ENCODE results near the gene PC.
A peak's percentile ranks its signal among the peaks of the same experiment; 100 is the strongest.
"Not testable (repeated sequence)": the region's sequence is repeated elsewhere in the genome, so short reads cannot be mapped to it uniquely, and the experiment has no call there.

Gene PC

GRCh38 chr11:66978717-66979116 is 20.5 kb upstream of the PC start:
- no peak for DNase-seq (ENCODE audit: low read depth in 2 of 2)

DNA sequence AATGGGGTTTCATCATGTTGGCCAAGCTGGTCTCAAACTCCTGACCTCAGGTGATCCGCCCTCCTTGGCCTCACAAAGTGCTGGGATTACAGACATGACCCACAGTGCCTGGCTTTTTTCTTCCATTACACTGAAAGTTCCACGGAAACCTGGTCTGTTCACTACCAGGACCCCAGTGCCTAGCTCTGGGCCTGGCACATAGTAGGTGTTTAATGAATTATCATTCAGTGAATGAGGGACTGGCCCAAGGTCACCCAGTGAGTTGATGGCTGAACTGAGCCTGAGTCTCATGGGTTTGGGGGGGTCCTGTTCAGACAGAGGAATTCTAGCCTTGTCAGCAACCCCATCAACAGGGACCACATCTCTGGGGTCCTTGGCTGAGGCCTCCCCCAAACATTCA is 20.0 kb upstream of the PC start:
- no peak for DNase-seq (ENCODE audit: low read depth in 2 of 2)

GRCh38 chr11:66976925-66977324 is 18.7 kb upstream of the PC start:
- DNase-seq (ENCODE audit: low read depth in 2 of 2) = no peak

DNA sequence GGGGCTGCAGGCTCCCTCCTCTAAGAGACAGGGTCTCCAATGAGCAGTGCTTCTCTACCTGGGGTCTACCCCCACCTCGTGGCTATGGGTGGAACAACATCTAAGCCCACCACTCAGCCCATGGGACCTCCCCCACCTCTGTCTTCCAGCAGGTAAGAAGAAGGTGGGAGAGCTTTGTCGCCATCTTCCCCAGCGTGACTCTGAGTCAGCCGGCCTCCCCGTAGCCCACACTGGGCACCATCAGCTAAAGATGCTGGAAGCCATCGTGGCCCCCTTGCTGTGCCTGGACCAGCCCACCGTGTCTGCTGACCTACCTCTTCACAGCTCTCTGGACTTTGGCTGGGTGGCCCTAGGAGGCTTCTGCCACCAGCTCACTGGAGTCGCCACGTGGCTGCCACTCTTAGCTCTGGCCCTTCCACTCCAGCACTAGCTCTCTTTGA is 17.9 kb upstream of the PC start:
- DNase-seq (ENCODE audit: low read depth in 2 of 2) = no peak

GRCh38 chr11:66975405-66976027 is 17.3 kb upstream of the PC start:
- DNase-seq (ENCODE audit: low read depth in 2 of 2) = no peak

GRCh38 chr11:66974724-66975404 is 16.7 kb upstream of the PC start, which contains the start of gene C11orf86:
TSS of gene C11orf86 (plus strand) at chr11:66975304. CDS start at chr11:66975363, 59 bp downstream.
- DNase-seq (ENCODE audit: low read depth in 2 of 2) = no peak

- no peak for DNase-seq (ENCODE audit: low read depth in 2 of 2)
Observed at GRCh38 chr11:66973956-66974580, 15.9 kb upstream of the PC start.

- no peak for DNase-seq (ENCODE audit: low read depth in 2 of 2)
Observed at GRCh38 chr11:66971488-66971887, 13.3 kb upstream of the PC start.

DNA sequence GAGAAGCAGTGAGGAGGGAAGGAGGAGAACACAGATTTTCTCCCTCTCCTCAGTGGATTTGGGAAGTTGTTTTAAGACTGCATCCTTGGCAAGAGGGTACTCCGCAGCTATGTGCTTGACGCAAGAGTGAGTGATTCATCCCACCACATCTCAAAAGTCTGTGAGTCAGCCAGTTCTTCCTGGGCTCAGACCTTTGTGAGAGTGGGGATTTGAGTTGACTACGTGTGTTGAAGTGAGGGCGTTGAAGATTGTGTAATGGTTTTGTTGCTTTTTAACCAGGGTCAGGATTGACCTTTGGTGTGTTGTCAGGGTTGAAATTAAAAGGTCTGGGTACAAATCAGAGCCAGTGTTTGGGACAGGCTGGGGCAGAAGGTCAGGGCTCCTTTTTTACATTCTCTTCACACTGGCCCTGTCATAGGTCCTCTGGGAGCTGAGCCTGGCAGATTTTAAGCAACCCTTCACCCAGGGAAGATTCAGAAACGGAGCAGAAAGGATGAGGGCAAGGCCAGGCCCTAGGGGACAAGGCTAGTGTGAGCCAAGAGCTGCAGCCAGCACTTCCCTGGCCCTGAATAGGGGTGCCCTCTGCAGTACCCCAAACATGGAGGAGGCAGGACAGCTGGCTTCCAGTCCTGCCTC is 12.7 kb upstream of the PC start:
- DNase-seq (ENCODE audit: low read depth in 2 of 2) = no peak

GRCh38 chr11:66970371-66970806 is 12.2 kb upstream of the PC start:
- DNase-seq (ENCODE audit: low read depth in 2 of 2) = no peak

DNA sequence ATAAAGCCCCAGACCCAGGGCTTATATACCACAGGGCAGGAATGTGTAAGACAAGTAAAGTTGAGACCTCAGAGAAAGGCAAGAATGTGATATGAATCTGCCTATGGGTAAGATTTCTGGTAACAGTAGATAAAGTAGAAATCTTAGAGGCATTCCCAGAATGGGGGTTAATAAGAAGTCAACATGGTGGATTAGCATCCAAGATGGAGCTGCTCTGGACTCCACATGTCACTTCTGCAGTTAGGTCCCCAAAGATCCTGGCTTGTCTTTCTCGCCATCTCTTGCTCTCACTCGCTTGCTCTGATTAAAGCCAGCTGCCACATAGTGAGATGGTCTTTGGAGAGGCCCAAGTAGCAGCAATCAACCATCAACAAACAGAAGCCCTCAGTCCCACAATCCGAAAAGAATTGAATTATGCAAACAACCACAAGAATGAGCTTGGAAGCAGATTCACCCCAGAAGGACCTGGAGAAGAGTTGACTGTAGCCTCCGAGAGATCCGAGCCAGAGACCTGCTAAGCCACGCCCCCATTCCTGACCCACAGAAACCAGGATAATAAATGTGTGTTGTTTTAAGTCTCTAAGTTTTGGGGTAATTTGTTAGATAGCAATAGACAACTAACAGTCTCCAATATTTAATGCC is 11.5 kb upstream of the PC start:
- DNase-seq (ENCODE audit: low read depth in 2 of 2) = no peak

GRCh38 chr11:66967670-66968425 is 9.7 kb upstream of the PC start:
- no peak for DNase-seq (ENCODE audit: low read depth in 2 of 2)

- DNase-seq (ENCODE audit: low read depth in 2 of 2) = no peak
Observed at GRCh38 chr11:66966351-66966750, 8.2 kb upstream of the PC start.

GRCh38 chr11:66964495-66964894 is 6.3 kb upstream of the PC start:
- no peak for DNase-seq (ENCODE audit: low read depth in 2 of 2)

DNA sequence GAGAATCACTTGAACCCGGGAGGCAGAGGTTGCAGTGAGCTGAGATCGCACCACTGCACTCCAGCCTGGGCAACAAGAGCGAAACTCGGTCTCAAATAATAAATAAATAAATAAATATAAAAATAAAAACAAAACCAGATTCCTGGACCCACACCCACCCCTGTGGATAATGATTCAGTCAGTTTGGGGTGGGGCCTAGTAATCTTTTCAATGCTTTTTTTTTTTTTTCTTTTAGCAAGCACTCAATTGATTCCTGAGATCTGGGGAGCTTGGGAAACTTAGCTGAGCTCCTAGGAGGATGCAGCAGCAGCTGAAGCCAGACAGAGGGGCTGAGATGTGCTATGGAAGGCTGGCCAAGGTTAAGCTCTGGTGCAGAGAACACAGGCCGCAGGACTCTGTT is 4.6 kb upstream of the PC start:
- no peak for DNase-seq (ENCODE audit: low read depth in 2 of 2)

DNA sequence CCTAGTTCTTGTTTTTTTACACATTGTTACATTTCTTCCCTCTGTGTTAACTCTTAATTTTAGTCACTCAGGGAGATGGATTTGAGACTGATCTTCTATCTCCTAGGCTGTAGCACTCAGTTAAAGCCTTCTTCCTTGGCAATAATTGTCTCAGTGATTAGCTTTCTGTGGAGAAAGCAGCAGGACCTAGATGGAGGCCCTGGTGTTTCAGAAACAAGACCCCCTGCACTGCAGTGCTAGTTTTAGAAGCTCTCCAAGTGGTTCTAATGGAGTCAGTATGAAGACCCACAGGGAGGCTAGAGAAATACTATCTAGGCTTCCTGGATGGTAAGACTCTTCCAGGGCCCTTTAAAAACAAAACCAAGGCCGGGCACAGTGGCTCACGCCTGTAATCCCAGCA is 4.1 kb upstream of the PC start:
- no peak for DNase-seq (ENCODE audit: low read depth in 2 of 2)

DNA sequence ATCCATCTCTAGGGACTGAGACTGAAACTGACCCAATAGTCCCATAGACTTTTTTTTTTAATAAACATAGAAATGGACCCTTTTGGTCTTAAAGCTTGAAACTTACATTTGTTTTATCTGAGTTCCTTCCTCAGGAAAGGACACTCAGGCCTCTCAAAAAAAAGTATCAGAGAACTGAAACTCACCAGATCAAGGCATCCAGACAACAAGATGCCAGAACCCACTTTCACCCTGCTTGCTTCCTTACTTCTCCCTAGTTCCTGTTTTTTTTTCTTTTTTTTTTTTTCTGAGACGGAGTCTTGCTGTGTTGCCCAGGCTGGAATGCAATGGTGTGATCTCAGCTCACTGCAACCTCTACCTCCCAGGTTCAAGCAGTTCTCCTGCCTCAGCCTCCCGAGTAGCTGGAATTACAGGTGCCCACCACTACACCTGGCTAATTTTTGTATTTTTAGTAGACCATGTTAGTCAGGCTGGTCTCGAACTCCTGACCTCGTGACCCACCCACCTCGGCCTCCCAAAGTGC is 3.6 kb upstream of the PC start:
- not testable (repeated sequence) for DNase-seq (ENCODE audit: low read depth in 2 of 2)

DNA sequence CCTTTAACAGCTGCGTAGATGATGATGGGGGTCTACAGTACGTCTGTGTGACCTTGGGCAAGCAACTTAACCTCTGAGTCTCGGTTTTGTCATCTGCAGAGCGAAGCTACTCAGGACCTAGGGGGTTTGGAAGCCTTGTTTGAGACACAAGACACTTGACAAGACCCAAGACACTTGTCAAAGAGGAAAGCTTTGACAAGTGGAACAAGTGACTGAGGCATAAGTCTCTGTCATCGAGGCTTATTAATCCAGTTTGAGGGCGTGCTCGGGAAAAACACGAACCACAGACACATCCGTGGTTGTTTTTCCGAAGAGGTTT is 732 bp upstream of the PC start:
- DNase-seq (ENCODE audit: low read depth in 2 of 2) = no peak

DNA sequence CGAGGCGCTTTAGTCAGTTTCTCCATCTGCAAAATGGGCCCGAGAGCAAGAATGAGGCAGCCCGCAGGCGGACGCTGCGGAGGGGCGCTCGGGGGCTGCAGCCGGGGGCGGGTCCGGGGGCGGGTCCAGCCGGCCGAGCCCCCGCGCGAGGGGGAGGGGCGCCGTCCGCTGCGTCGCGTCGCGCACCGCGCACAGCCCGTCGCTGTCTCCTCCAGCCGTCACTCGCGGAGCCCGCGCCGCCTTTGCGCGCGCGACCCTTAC is 282 bp downstream of the PC start:
- DNase-seq (ENCODE audit: low read depth in 2 of 2) = peak in 1 of 2 donors; percentile 14

- no peak for DNase-seq (ENCODE audit: low read depth in 2 of 2)
Observed at GRCh38 chr11:66956689-66957290, 1.4 kb downstream of the PC start.

Data from stimulated activated CD8-positive, alpha-beta memory T cell treated with anti-CD3 and anti-CD28 coated beads, Interleukin-2, amount 100 ng/mL, for 1 hour (primary cell).